MM.1S (cell line): ENCODE data around the gene TRIM63.
"Not testable (repeated sequence)": the region's sequence is repeated elsewhere in the genome, so short reads cannot be mapped to it uniquely, and the experiment has no call there.

Experiments used
- DNase-seq: peaks from one replicate; pipeline ENCODE4 v3.0.0-alpha.2; 2015
- H2AFZ ChIP-seq: fragments of 300-600 bp; sonication (generic); 2 replicates; pipeline ENCODE4 v1.6.0; 2016; ENCODE audit warnings: antibody characterized with exemption, low read length
- H3F3A ChIP-seq: fragments of 300-600 bp; sonication (generic); 2 replicates; pipeline ENCODE4 v1.6.1; 2016; ENCODE audit warnings: mild to moderate bottlenecking, antibody characterized with exemption, low read length, moderate library complexity, mixed read lengths; ENCODE audit not compliant: insufficient read depth
- H3K27ac ChIP-seq: fragments of 300-600 bp; sonication (generic); 2 replicates; pipeline ENCODE4 v1.5.1; 2016; ENCODE audit warnings: mild to moderate bottlenecking, low read length
- H3K27me3 ChIP-seq: fragments of 300-600 bp; sonication (generic); replicated peaks from 2 replicates; pipeline ENCODE4 v1.6.0; 2016; ENCODE audit warnings: low read length; ENCODE audit not compliant: insufficient read depth
- H3K36me3 ChIP-seq: fragments of 300-600 bp; sonication (generic); replicated peaks from 2 replicates; pipeline ENCODE4 v1.6.1; 2016; ENCODE audit warnings: mild to moderate bottlenecking, low read length, mixed read lengths; ENCODE audit not compliant: insufficient read depth
- H3K4me1 ChIP-seq: fragments of 300-600 bp; sonication (generic); 2 replicates; pipeline ENCODE4 v1.6.1; 2016; ENCODE audit warnings: low read length, mixed read lengths
- H3K4me2 ChIP-seq: fragments of 300-600 bp; sonication (generic); 2 replicates; pipeline ENCODE4 v1.6.0; 2016; ENCODE audit warnings: low read depth, low read length
- H3K4me3 ChIP-seq: fragments of 300-600 bp; sonication (generic); 2 replicates; pipeline ENCODE4 v1.5.1; 2016; ENCODE audit warnings: low read length, mixed read lengths
- H3K79me2 ChIP-seq: fragments of 300-600 bp; sonication (generic); 2 replicates; pipeline ENCODE4 v1.6.1; 2016; ENCODE audit warnings: mixed run types, low read length, mixed read lengths
- H3K9ac ChIP-seq: fragments of 300-600 bp; sonication (generic); 2 replicates; pipeline ENCODE4 v1.6.1; 2016; ENCODE audit warnings: low read length, mixed read lengths
- H3K9me2 ChIP-seq: fragments of 300-600 bp; sonication (generic); replicated peaks from 2 replicates; pipeline ENCODE4 v1.6.1; 2016; ENCODE audit warnings: mild to moderate bottlenecking, low read length, mixed read lengths; ENCODE audit not compliant: insufficient read depth
- H3K9me3 ChIP-seq: fragments of 300-600 bp; sonication (generic); replicated peaks from 2 replicates; pipeline ENCODE4 v1.6.1; 2016; ENCODE audit warnings: mild to moderate bottlenecking, low read length, mixed read lengths; ENCODE audit not compliant: insufficient read depth
- H4K20me1 ChIP-seq: fragments of 300-600 bp; sonication (generic); 2 replicates; pipeline ENCODE4 v1.6.1; 2016; ENCODE audit warnings: mild to moderate bottlenecking, low read length, moderate library complexity, mixed read lengths; ENCODE audit not compliant: insufficient read depth
- EZH2 ChIP-seq: fragments of 300-600 bp; sonication (generic); optimal IDR thresholded peaks from 2 replicates; pipeline ENCODE3; 2017; ENCODE audit warnings: low read depth, mild to moderate bottlenecking, antibody characterized with exemption, low read length, mixed read lengths
- EZH2phosphoT487 ChIP-seq: fragments of 300-600 bp; sonication (generic); IDR thresholded peaks from 2 replicates; pipeline ENCODE4 v1.6.1; 2018; ENCODE audit warnings: antibody characterized with exemption, low read length
- TF ChIP-seq, protein P1 (sequence below): fragments of 300-600 bp; sonication (generic); IDR thresholded peaks from 2 replicates; pipeline ENCODE4 v1.5.1; 2016; ENCODE audit warnings: antibody characterized with exemption, low read length, mixed read lengths

TRIM63 gene

DNA sequence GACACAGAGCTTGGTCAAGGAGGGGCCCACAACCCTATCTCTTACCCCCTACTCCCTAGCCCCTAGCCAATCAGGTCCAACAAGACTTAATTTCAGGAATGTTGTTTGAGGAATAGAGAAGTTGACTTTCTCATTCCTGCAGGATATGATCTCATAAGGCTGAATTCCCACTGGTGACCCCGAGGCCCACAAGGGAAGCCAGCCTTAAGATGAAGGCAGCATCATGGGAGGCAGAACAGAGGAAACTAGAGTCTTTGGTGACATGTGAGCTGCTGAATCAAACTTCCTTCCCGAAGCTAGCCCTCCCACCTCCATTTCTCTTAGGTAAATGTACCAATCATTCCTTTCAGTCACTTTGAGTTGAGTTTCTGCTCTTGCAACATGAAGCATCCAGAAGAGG is 35.1 kb upstream of the TRIM63 start:
- no peaks in the 10 kb centered on the region for H3K9me3 ChIP-seq
- no peak for DNase-seq
- no peaks in the 10 kb centered on the region for H3F3A ChIP-seq
- H3K9ac ChIP-seq: no peak overlapping the region
- TF ChIP-seq, protein P1, sequence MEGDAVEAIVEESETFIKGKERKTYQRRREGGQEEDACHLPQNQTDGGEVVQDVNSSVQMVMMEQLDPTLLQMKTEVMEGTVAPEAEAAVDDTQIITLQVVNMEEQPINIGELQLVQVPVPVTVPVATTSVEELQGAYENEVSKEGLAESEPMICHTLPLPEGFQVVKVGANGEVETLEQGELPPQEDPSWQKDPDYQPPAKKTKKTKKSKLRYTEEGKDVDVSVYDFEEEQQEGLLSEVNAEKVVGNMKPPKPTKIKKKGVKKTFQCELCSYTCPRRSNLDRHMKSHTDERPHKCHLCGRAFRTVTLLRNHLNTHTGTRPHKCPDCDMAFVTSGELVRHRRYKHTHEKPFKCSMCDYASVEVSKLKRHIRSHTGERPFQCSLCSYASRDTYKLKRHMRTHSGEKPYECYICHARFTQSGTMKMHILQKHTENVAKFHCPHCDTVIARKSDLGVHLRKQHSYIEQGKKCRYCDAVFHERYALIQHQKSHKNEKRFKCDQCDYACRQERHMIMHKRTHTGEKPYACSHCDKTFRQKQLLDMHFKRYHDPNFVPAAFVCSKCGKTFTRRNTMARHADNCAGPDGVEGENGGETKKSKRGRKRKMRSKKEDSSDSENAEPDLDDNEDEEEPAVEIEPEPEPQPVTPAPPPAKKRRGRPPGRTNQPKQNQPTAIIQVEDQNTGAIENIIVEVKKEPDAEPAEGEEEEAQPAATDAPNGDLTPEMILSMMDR: no peak
- TF ChIP-seq EZH2: no peak
- no peak for TF ChIP-seq EZH2phosphoT487
- no peak overlapping the region for H3K4me2 ChIP-seq
- peaks cover 12% of the 10 kb centered on the region; the same call in 1 of the 2 replicates for H3K27me3 ChIP-seq
- H3K4me3 ChIP-seq: no peak overlapping the region
- no peak overlapping the region for H3K27ac ChIP-seq
- H4K20me1 ChIP-seq: no peaks in the 10 kb centered on the region
- no peaks in the 10 kb centered on the region for H3K79me2 ChIP-seq
- no peaks in the 10 kb centered on the region for H3K36me3 ChIP-seq
- H3K4me1 ChIP-seq: no peaks in the 10 kb centered on the region
- no peak overlapping the region for H2AFZ ChIP-seq
- H3K9me2 ChIP-seq: no peaks in the 10 kb centered on the region

DNA sequence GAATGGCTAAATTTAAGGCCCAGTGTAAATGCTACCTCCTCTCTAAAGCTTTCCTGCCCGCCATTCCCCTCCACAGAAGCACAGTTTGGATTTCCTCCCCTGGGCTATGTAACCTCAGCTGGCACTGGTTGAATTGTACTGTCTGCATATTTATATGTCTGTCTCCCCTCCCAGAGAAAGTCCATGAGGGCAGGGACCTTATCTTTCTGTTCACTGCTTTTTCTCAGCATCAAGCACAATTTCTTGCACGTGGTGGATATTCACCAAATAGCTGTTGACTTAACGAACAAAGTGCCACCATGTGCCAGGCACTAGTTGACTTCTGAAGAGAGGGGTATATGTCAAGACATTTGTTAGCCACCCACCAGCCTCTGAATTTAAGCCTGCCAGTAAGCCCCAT is 34.7 kb upstream of the TRIM63 start:
- Histone ChIP-seq H3K36me3 (no peaks in the 10 kb centered on the region), H3K4me1 (no peaks in the 10 kb centered on the region), H3K79me2 (no peaks in the 10 kb centered on the region), H3K4me2 (no peak overlapping the region), H3K9me2 (no peaks in the 10 kb centered on the region), H3K9ac (no peak overlapping the region), H3K4me3 (no peak overlapping the region), H3F3A (no peaks in the 10 kb centered on the region), H3K27me3 (peaks cover 12% of the 10 kb centered on the region; the same call in 1 of the 2 replicates), H3K9me3 (no peaks in the 10 kb centered on the region), H4K20me1 (no peaks in the 10 kb centered on the region), H3K27ac (no peak overlapping the region), H2AFZ (no peak overlapping the region)
- no peak for DNase-seq
- TF ChIP-seq EZH2 (no peak), EZH2phosphoT487 (no peak)
- TF ChIP-seq, protein P1: no peak

DNA sequence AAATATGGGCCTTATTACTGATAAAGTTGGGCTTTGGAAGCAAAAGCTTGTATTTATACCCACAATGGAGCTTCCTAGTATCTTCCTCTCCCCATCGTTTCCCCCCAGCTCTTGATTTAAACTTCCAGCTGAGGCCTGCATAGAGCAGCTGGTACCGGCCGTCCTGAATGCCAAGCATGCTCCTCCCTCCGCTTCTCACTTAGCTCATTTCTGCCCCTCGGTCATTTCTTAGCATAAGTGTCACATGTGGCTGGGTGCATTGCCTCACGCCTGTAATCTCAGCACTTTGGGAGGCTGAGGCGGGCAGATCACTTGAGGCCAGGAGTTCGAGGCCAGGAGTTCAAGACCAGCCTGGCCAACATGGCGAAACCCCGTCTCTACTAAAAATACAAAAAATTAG is 32.8 kb upstream of the TRIM63 start:
- not testable (repeated sequence) for H4K20me1 ChIP-seq, H3K79me2 ChIP-seq, H3F3A ChIP-seq, H3K9me3 ChIP-seq, H2AFZ ChIP-seq, H3K4me3 ChIP-seq, H3K36me3 ChIP-seq, H3K9me2 ChIP-seq, H3K27ac ChIP-seq, H3K9ac ChIP-seq, H3K4me1 ChIP-seq, DNase-seq, H3K4me2 ChIP-seq
- H3K27me3 ChIP-seq: peaks cover 15% of the 10 kb centered on the region; the same call in 1 of the 2 replicates

DNA sequence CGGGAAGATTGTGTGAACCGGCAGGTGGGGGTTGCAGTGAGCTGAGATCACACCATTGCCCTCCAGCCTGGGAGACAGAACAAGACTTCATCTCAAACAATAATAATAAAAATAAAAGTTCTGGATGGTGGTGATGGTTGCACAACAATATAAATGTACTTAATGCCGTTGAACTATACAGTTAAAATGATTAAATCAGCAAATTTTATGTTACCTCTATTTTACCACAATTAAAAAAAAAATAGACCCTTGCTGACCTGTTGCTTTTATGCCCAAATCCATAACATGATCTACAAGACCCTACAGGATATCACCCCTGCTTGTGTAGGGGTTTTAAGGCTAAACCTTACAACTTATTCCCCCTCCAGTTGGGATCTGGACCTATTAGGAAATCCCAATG is 32.4 kb upstream of the TRIM63 start:
- Histone ChIP-seq H3K4me3 (no peak overlapping the region), H3K9me2 (no peaks in the 10 kb centered on the region), H3K36me3 (no peaks in the 10 kb centered on the region), H4K20me1 (no peaks in the 10 kb centered on the region), H3K4me2 (no peak overlapping the region), H3K4me1 (no peaks in the 10 kb centered on the region), H3K9ac (no peak overlapping the region), H3K79me2 (no peaks in the 10 kb centered on the region), H3F3A (no peaks in the 10 kb centered on the region), H2AFZ (no peak overlapping the region), H3K27ac (no peak overlapping the region), H3K27me3 (peaks cover 18% of the 10 kb centered on the region; the same call in 1 of the 2 replicates), H3K9me3 (no peaks in the 10 kb centered on the region)
- no peak for DNase-seq
- TF ChIP-seq EZH2 (no peak), EZH2phosphoT487 (no peak)
- TF ChIP-seq, protein P1: no peak
